ENCODE data around the gene METAP1. TPM values are rescaled to one million over a fixed set of nuclear protein-coding genes. Genes with fewer than 3 reads are reported as not detected.
"Not testable (repeated sequence)": the region's sequence is repeated elsewhere in the genome, so short reads cannot be mapped to it uniquely, and the experiment has no call there.

METAP1 gene
- total RNA-seq, 3 donors from 2014 or later, result 53.7 to 70.1 (median 55.0) TPM

GRCh38 chr4:99078931-99079624, 83.6 kb downstream of the METAP1 start:
- DNase-seq (no peak), ATAC-seq (peak; percentile 75)
- Histone ChIP-seq H3K4me1 (ENCODE audit: low read depth) (peaks cover 40% of the 10 kb centered on the region), H3K4me3 (no peak overlapping the region), H3K36me3 (ENCODE audit: low read depth) (no peaks in the 10 kb centered on the region), H3K9me3 (no peaks in the 10 kb centered on the region)
- intact Hi-C loops (cut with DNase I, micrococcal nuclease), result no loop called here
- TF ChIP-seq CTCF (IDR thresholded peaks at IDR 0.05), result no peak

DNA sequence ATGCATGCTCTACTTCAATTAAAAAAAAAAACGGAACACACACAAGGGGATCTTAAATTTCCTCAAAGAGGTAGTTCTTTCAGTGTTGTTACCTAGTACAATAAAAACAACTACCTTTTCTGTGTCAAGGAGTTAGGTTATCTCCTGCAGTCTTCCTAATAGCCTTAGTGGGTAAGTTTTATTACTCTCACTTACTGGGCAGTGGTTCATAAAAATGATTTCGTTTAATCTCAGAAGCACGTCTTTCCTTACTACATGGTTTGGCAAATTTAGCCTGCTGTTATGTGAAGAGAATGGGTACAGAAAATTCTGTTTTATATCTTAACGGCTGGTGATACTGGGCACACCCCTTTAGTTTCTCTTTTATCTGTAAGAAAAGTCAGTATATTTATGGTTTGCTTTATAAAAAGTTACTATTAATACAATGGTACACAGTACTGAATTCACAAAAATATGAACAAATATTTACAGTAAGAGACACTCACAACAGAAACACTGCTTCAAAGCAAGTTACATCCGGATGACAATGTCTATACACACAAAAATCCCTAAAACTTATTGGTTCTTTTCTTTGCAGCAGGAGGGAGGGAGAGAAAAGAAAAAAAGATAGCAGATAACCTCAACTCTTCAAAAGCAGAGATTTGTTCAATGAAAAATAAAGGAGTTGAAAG, 84.2 kb downstream of the METAP1 start:
- DNase-seq (no peak), ATAC-seq (peak; percentile 68)
- Histone ChIP-seq H3K4me1 (ENCODE audit: low read depth) (peaks cover 40% of the 10 kb centered on the region), H3K9me3 (no peaks in the 10 kb centered on the region), H3K36me3 (ENCODE audit: low read depth) (no peaks in the 10 kb centered on the region), H3K4me3 (no peak overlapping the region)
- intact Hi-C loops (cut with DNase I, micrococcal nuclease), result no loop called here
- no peak for TF ChIP-seq CTCF (IDR thresholded peaks at IDR 0.05)

DNA sequence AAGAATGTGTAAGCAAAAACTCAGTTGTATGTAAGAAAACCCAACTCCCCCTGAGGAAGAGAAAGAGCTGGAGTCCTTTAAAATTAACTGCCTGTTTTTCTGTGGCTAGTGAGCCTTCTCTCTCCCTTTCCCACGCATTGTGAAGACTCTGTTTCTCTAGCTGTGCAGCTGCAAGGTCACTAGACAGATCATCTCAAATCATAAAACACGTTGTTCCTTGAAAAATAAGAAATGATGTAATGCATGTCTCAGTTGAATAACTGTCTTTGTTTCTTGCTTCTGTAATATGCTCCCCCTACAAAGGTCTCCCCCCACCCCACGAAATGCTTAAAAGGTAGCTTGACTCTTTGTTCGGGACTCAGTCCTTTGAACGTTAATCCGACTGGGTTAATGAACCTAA, 85.3 kb downstream of the METAP1 start:
- H3K4me3 ChIP-seq; ATAC-seq; H3K9me3 ChIP-seq; H3K36me3 ChIP-seq (ENCODE audit: low read depth); DNase-seq; intact Hi-C loops (cut with DNase I, micrococcal nuclease): not testable (repeated sequence)
- H3K4me1 ChIP-seq (ENCODE audit: low read depth), result peaks cover 44% of the 10 kb centered on the region

DNA sequence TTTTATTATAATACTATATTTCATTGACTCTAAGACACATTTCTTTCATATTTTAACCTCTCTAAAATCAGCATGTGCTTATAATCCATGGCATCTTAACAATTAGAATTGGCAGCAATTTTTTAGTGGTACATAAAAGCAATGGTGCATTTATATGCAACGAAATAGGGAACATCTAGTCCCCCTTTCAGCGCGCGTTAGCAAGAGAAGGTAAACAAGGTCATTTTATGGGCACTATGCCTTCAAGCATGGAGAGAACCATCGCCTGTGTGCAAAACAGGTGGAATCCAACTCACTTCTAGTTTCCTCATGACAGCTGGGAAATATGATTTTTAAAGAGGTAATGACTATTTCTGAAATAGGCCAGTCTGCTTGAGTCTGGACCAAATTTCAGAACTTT, 86.7 kb downstream of the METAP1 start:
- DNase-seq, result no peak

DNA sequence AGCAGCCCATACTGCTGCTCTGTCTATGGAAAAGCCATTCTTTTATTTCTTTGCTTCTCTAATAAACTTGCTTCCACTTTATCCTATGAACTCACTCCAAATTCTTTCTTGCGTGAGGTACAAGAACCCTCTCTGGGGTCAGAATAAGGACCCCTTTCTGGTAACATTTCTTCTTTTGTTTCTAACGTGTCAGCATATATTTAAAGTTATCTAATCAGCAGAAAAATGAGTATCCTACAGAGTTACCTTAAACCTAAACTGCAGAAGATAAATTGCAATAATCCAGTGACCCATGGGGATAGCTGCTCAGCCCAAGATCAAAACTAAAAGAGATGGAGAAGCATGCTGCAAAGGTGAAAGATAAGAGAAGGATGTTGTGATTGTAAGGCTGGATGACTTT, 89.1 kb downstream of the METAP1 start:
- intact Hi-C loops (cut with DNase I, micrococcal nuclease), result no loop called here
- Histone ChIP-seq H3K9me3 (no peaks in the 10 kb centered on the region), H3K4me1 (ENCODE audit: low read depth) (peaks cover 17% of the 10 kb centered on the region), H3K4me3 (no peak overlapping the region), H3K36me3 (ENCODE audit: low read depth) (no peaks in the 10 kb centered on the region)
- ATAC-seq, result no peak
- TF ChIP-seq CTCF (IDR thresholded peaks at IDR 0.05), result no peak
- no peak for DNase-seq

More for the DNA sequence above, 86.7 kb downstream of the METAP1 start:
- no peak for TF ChIP-seq CTCF (IDR thresholded peaks at IDR 0.05)
- intact Hi-C loops (cut with DNase I, micrococcal nuclease), result no loop called here
- H3K36me3 ChIP-seq (ENCODE audit: low read depth), result no peaks in the 10 kb centered on the region
- ATAC-seq, result peak; percentile 11
- H3K9me3 ChIP-seq, result no peaks in the 10 kb centered on the region
- H3K4me3 ChIP-seq, result no peak overlapping the region
- H3K4me1 ChIP-seq (ENCODE audit: low read depth), result peaks cover 33% of the 10 kb centered on the region

- ATAC-seq (peak; percentile 60), DNase-seq (peak in 2 of 3 donors; percentile 63 to 70)
- H3K4me3 ChIP-seq, result peak overlapping the region; percentile 63
- no peaks in the 10 kb centered on the region for H3K36me3 ChIP-seq (ENCODE audit: low read depth)
- H3K9me3 ChIP-seq, result no peaks in the 10 kb centered on the region
- H3K4me1 ChIP-seq (ENCODE audit: low read depth), result peaks cover 13% of the 10 kb centered on the region
- intact Hi-C loops (cut with DNase I, micrococcal nuclease), result no loop called here
- no peak for TF ChIP-seq CTCF (IDR thresholded peaks at IDR 0.05)
Measured at GRCh38 chr4:99088023-99088449, 92.5 kb downstream of the METAP1 start.

All from mucosa of descending colon (tissue), 3 donors.